ENCODE measurements around the gene RACGAP1.

The RACGAP1 gene

GRCh38 chr12:50025187-50026059 lies at the start of gene RACGAP1:
TSS of gene RACGAP1 (minus strand) at chr12:50025494. CDS start at chr12:50016715, 8,779 bp downstream.
- Histone ChIP-seq H3K27ac (ENCODE audit: low read depth, low read length) (peak within 1 kb of the TSS; percentile 21), H3K4me1 (ENCODE audit: control insufficient read depth, insufficient read depth, low read length) (peaks cover 2% of the 10 kb centered on the region), H3K9ac (ENCODE audit: low read length) (peak within 1 kb of the TSS; percentile 12), H3K27me3 (ENCODE audit: control insufficient read depth, insufficient read depth, low read length) (no peaks in the 10 kb centered on the region), H3K36me3 (ENCODE audit: control insufficient read depth, insufficient read depth, low read length) (no peaks in the 10 kb centered on the region), H3K4me3 (ENCODE audit: low read length) (peak within 1 kb of the TSS; percentile 89)

- H3K27ac ChIP-seq (ENCODE audit: low read depth, low read length): no peak overlapping the region
- no peaks in the 10 kb centered on the region for H3K27me3 ChIP-seq (ENCODE audit: control insufficient read depth, insufficient read depth, low read length)
- no peak overlapping the region for H3K9ac ChIP-seq (ENCODE audit: low read length)
- H3K36me3 ChIP-seq (ENCODE audit: control insufficient read depth, insufficient read depth, low read length): no peaks in the 10 kb centered on the region
- no peaks in the 10 kb centered on the region for H3K4me1 ChIP-seq (ENCODE audit: control insufficient read depth, insufficient read depth, low read length)
- H3K4me3 ChIP-seq (ENCODE audit: low read length): no peak overlapping the region
These were observed 48.4 kb upstream of the RACGAP1 start for GRCh38 chr12:50073712-50074111.

GRCh38 chr12:50073206-50073605 lies 47.9 kb upstream of the RACGAP1 start:
- no peak overlapping the region for H3K27ac ChIP-seq (ENCODE audit: low read depth, low read length)
- no peaks in the 10 kb centered on the region for H3K4me1 ChIP-seq (ENCODE audit: control insufficient read depth, insufficient read depth, low read length)
- H3K4me3 ChIP-seq (ENCODE audit: low read length): no peak overlapping the region
- H3K9ac ChIP-seq (ENCODE audit: low read length): no peak overlapping the region
- no peaks in the 10 kb centered on the region for H3K36me3 ChIP-seq (ENCODE audit: control insufficient read depth, insufficient read depth, low read length)
- no peaks in the 10 kb centered on the region for H3K27me3 ChIP-seq (ENCODE audit: control insufficient read depth, insufficient read depth, low read length)

- no peaks in the 10 kb centered on the region for H3K4me1 ChIP-seq (ENCODE audit: control insufficient read depth, insufficient read depth, low read length)
- H3K27me3 ChIP-seq (ENCODE audit: control insufficient read depth, insufficient read depth, low read length): no peaks in the 10 kb centered on the region
- H3K36me3 ChIP-seq (ENCODE audit: control insufficient read depth, insufficient read depth, low read length): no peaks in the 10 kb centered on the region
- no peak overlapping the region for H3K9ac ChIP-seq (ENCODE audit: low read length)
- H3K27ac ChIP-seq (ENCODE audit: low read depth, low read length): no peak overlapping the region
- H3K4me3 ChIP-seq (ENCODE audit: low read length): no peak overlapping the region
These were observed 47.1 kb upstream of the RACGAP1 start for GRCh38 chr12:50072198-50072907.

GRCh38 chr12:50070314-50071060 lies 45.2 kb upstream of the RACGAP1 start:
- no peak overlapping the region for H3K4me3 ChIP-seq (ENCODE audit: low read length)
- peaks cover 9% of the 10 kb centered on the region for H3K4me1 ChIP-seq (ENCODE audit: control insufficient read depth, insufficient read depth, low read length)
- no peaks in the 10 kb centered on the region for H3K27me3 ChIP-seq (ENCODE audit: control insufficient read depth, insufficient read depth, low read length)
- H3K36me3 ChIP-seq (ENCODE audit: control insufficient read depth, insufficient read depth, low read length): no peaks in the 10 kb centered on the region
- no peak overlapping the region for H3K9ac ChIP-seq (ENCODE audit: low read length)
- no peak overlapping the region for H3K27ac ChIP-seq (ENCODE audit: low read depth, low read length)

- H3K36me3 ChIP-seq (ENCODE audit: control insufficient read depth, insufficient read depth, low read length): no peaks in the 10 kb centered on the region
- H3K9ac ChIP-seq (ENCODE audit: low read length): no peak overlapping the region
- H3K4me1 ChIP-seq (ENCODE audit: control insufficient read depth, insufficient read depth, low read length): peaks cover 9% of the 10 kb centered on the region
- no peaks in the 10 kb centered on the region for H3K27me3 ChIP-seq (ENCODE audit: control insufficient read depth, insufficient read depth, low read length)
- H3K4me3 ChIP-seq (ENCODE audit: low read length): no peak overlapping the region
- H3K27ac ChIP-seq (ENCODE audit: low read depth, low read length): no peak overlapping the region
These were observed 44.2 kb upstream of the RACGAP1 start for GRCh38 chr12:50069539-50069938.

- Histone ChIP-seq H3K4me1 (ENCODE audit: control insufficient read depth, insufficient read depth, low read length) (peaks cover 9% of the 10 kb centered on the region), H3K36me3 (ENCODE audit: control insufficient read depth, insufficient read depth, low read length) (no peaks in the 10 kb centered on the region), H3K4me3 (ENCODE audit: low read length) (no peak overlapping the region), H3K9ac (ENCODE audit: low read length) (no peak overlapping the region), H3K27me3 (ENCODE audit: control insufficient read depth, insufficient read depth, low read length) (no peaks in the 10 kb centered on the region), H3K27ac (ENCODE audit: low read depth, low read length) (no peak overlapping the region)
These were observed 43.8 kb upstream of the RACGAP1 start for GRCh38 chr12:50069069-50069468.

GRCh38 chr12:50066402-50066801 lies 41.1 kb upstream of the RACGAP1 start:
- no peak overlapping the region for H3K4me3 ChIP-seq (ENCODE audit: low read length)
- H3K27me3 ChIP-seq (ENCODE audit: control insufficient read depth, insufficient read depth, low read length): peaks cover 2% of the 10 kb centered on the region
- peaks cover 9% of the 10 kb centered on the region for H3K4me1 ChIP-seq (ENCODE audit: control insufficient read depth, insufficient read depth, low read length)
- peak overlapping the region; percentile 60 for H3K27ac ChIP-seq (ENCODE audit: low read depth, low read length)
- H3K36me3 ChIP-seq (ENCODE audit: control insufficient read depth, insufficient read depth, low read length): no peaks in the 10 kb centered on the region
- no peak overlapping the region for H3K9ac ChIP-seq (ENCODE audit: low read length)

GRCh38 chr12:50065726-50066310 lies 40.5 kb upstream of the RACGAP1 start:
- no peak overlapping the region for H3K9ac ChIP-seq (ENCODE audit: low read length)
- no peaks in the 10 kb centered on the region for H3K36me3 ChIP-seq (ENCODE audit: control insufficient read depth, insufficient read depth, low read length)
- H3K4me1 ChIP-seq (ENCODE audit: control insufficient read depth, insufficient read depth, low read length): peaks cover 9% of the 10 kb centered on the region
- no peak overlapping the region for H3K4me3 ChIP-seq (ENCODE audit: low read length)
- peaks cover 2% of the 10 kb centered on the region for H3K27me3 ChIP-seq (ENCODE audit: control insufficient read depth, insufficient read depth, low read length)
- H3K27ac ChIP-seq (ENCODE audit: low read depth, low read length): peak overlapping the region; percentile 60

GRCh38 chr12:50062728-50063460 lies 37.6 kb upstream of the RACGAP1 start:
- no peak overlapping the region for H3K9ac ChIP-seq (ENCODE audit: low read length)
- H3K36me3 ChIP-seq (ENCODE audit: control insufficient read depth, insufficient read depth, low read length): no peaks in the 10 kb centered on the region
- peaks cover 9% of the 10 kb centered on the region for H3K4me1 ChIP-seq (ENCODE audit: control insufficient read depth, insufficient read depth, low read length)
- H3K4me3 ChIP-seq (ENCODE audit: low read length): no peak overlapping the region
- peaks cover 2% of the 10 kb centered on the region for H3K27me3 ChIP-seq (ENCODE audit: control insufficient read depth, insufficient read depth, low read length)
- no peak overlapping the region for H3K27ac ChIP-seq (ENCODE audit: low read depth, low read length)

- Histone ChIP-seq H3K9ac (ENCODE audit: low read length) (no peak overlapping the region), H3K27me3 (ENCODE audit: control insufficient read depth, insufficient read depth, low read length) (peaks cover 2% of the 10 kb centered on the region), H3K27ac (ENCODE audit: low read depth, low read length) (no peak overlapping the region), H3K36me3 (ENCODE audit: control insufficient read depth, insufficient read depth, low read length) (no peaks in the 10 kb centered on the region), H3K4me3 (ENCODE audit: low read length) (no peak overlapping the region), H3K4me1 (ENCODE audit: control insufficient read depth, insufficient read depth, low read length) (peaks cover 9% of the 10 kb centered on the region)
These were observed 36.8 kb upstream of the RACGAP1 start for GRCh38 chr12:50061946-50062686.
